SU-DHL-6 (cell line): Measurements from ENCODE around the gene INTS1.

Experiments
- EZH2phosphoT487 ChIP-seq: fragments of 200-600 bp; sonication (generic), shearing (Covaris generic); conservative IDR thresholded peaks from 2 replicates; pipeline ENCODE4 v1.6.1; 2018; ENCODE audit warnings: mild to moderate bottlenecking, antibody characterized with exemption, low read length, moderate library complexity, mixed read lengths
- TF ChIP-seq, protein P1 (sequence below): fragments of 200-600 bp; sonication (generic); IDR thresholded peaks from one replicate; pipeline ENCODE4 v1.5.1; 2017; ENCODE audit warnings: antibody characterized with exemption, mild to moderate bottlenecking, low read length, moderate library complexity; ENCODE audit not compliant: insufficient read depth, poor library complexity, severe bottlenecking

DNA sequence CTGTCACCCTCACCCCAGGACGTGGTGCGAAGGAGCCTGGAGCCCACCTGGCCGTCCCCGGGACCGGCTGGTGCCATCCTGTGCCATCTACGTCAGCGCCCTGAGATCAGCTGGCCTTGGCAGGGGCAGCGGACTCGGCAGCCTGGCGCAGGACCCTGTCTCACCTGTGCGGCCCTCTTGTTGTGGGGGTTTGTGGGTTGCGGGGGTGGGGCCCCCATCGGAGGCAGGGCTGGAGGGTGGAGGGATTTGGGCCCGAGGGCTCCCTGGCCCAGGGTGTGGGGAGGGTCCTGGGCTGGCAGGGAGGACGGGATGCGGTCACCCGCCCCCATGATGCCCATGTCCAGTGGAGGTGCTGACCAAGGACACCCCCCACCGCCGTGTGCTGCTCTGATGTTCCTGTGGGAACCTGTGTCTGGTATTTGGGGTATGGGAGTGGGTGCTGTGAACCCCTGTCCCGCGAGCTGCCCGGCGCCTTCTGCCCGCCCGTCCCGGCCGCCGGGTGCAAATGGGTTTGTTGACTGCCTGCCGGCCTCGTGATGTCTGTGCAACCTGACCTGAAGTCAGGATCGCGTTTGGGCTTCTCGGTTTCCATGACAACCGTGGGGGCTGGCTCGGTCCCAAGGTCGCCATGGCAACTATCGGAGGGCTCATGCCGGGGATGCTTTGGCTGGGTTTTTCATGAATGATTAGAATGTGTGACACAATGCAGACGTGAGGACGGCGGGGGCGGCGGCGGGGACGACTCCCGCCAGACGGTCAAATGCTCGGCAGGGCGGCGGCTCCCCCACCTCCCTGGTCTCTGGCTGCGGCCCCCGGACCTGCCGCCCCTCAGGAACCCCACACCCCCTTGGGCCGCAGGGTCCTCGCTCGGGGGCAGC, 33.6 kb upstream of the INTS1 start:
- TF ChIP-seq, protein P1, sequence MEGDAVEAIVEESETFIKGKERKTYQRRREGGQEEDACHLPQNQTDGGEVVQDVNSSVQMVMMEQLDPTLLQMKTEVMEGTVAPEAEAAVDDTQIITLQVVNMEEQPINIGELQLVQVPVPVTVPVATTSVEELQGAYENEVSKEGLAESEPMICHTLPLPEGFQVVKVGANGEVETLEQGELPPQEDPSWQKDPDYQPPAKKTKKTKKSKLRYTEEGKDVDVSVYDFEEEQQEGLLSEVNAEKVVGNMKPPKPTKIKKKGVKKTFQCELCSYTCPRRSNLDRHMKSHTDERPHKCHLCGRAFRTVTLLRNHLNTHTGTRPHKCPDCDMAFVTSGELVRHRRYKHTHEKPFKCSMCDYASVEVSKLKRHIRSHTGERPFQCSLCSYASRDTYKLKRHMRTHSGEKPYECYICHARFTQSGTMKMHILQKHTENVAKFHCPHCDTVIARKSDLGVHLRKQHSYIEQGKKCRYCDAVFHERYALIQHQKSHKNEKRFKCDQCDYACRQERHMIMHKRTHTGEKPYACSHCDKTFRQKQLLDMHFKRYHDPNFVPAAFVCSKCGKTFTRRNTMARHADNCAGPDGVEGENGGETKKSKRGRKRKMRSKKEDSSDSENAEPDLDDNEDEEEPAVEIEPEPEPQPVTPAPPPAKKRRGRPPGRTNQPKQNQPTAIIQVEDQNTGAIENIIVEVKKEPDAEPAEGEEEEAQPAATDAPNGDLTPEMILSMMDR: no peak
- TF ChIP-seq EZH2phosphoT487: no peak
